ENCODE data around the gene TNFRSF1B. TPM values are rescaled to one million over a fixed set of nuclear protein-coding genes. Genes with fewer than 3 reads are reported as not detected.

The TNFRSF1B gene
- total and polyA plus RNA-seq, 2 of the 8 experiments (the other 6 are each of a cell fraction or from before 2014, with no cell fraction given), result 1.7 to 2.9 TPM

DNA sequence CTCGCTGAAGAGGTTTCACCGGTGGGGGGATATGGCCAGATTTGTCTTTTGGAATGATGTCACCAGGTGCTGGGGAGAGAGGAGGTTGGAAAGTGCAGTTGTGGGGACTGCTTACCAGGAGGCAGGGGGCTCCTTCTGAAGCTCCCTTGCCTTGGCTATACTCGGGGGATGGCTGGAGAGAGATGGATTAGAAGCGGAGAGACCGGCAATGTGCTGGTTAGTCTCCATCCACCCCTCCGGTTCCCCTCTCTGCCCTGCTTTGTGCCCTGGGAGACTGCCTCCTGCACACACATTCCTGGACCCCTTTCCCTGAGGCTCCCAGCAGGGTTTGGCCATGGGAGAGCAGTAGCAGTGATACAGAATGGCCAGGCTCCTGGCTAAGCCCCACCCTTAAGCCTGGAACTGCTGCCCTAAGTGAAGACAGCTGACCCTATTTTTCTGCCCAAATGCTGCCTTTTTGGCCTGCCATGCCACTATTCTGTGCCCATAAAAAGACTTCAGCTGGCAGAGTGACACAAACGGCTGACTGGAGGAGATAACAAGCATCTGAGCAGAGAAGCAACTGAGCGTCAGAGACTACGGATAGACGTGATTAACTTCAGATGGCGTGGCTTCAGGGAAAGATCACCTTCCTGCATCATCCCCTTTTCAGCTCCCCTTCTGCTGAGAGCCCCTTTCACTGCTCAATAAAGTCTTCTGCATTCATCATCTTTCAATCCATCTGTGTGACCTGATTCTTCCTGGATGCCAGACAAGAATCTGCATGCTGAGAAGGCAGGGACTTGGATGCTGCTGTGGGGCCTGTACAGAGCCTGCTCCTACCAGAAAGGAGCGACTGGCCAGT lies 48.5 kb downstream of the TNFRSF1B start:
- Histone ChIP-seq H2BK120ac (replicated peaks; ENCODE audit: low read depth, low read length) (no peak overlapping the region), H2AK5ac (ENCODE audit: low read depth, low read length) (no peak overlapping the region), H2BK12ac (ENCODE audit: low read depth, low read length) (no peak overlapping the region), H2BK15ac (ENCODE audit: low read length) (no peak overlapping the region), H3K23me2 (ENCODE audit: low read depth, low read length) (no peaks in the 10 kb centered on the region), H3K4me1 (replicated peaks in 1 of 4; ENCODE audit: control insufficient read depth in 3 of 4, insufficient read depth in 4 of 4, low read length in 3 of 4) (no peaks in the 10 kb centered on the region), H3K23ac (ENCODE audit: insufficient read length) (no peak overlapping the region), H3K56ac (replicated peaks; ENCODE audit: insufficient read length, low read depth, low read length) (no peak overlapping the region), H2AFZ (ENCODE audit: low read length) (no peak overlapping the region), H3K9me3 (ENCODE audit: insufficient read depth in 2 of 2, low read depth in 1 of 2, low read length in 1 of 2) (peaks cover 0 to 6% of the 10 kb centered on the region in 2 experiments; a peak in 1 of 4 replicates), H4K20me1 (replicated peaks in 1 of 2; ENCODE audit: control insufficient read depth in 1 of 2, insufficient read depth in 2 of 2, low read length in 2 of 2) (no peaks in the 10 kb centered on the region), H3K27me3 (replicated peaks in 1 of 4; ENCODE audit: control insufficient read depth in 3 of 4, extremely low read depth in 1 of 4, insufficient read depth in 3 of 4, low read length in 3 of 4) (no peaks in the 10 kb centered on the region; a peak in 1 of 7 replicates), H3K79me1 (ENCODE audit: low read depth, low read length) (no peaks in the 10 kb centered on the region), H3K9ac (replicated peaks in 1 of 4; ENCODE audit: extremely low read depth in 1 of 4, low read depth in 3 of 4, low read length in 3 of 4) (no peak overlapping the region), H4K5ac (ENCODE audit: insufficient read length, low read depth, low read length) (no peak overlapping the region), H3K4me3 (ENCODE audit: extremely low read depth in 1 of 4, insufficient read depth in 2 of 4, low read depth in 3 of 4, low read length in 4 of 4) (no peak overlapping the region), H2BK5ac (ENCODE audit: low read depth, low read length) (no peak overlapping the region), H3K79me2 (ENCODE audit: control insufficient read depth in 1 of 2, insufficient read depth in 2 of 2, low read length in 2 of 2) (no peaks in the 10 kb centered on the region), H3K4me2 (ENCODE audit: insufficient read depth in 1 of 2, low read depth in 2 of 2, low read length in 2 of 2) (no peak overlapping the region), H3K18ac (ENCODE audit: extremely low read depth, low read length) (no peak overlapping the region), H4K8ac (ENCODE audit: extremely low read depth, insufficient read depth, low read length) (0 out of 2 replicates have a peak overlapping the region, but pooled peaks have one; percentile 4), H4K91ac (replicated peaks; ENCODE audit: insufficient read length, low read length) (no peak overlapping the region), H3K14ac (ENCODE audit: insufficient read length) (no peak overlapping the region), H2BK20ac (ENCODE audit: low read length) (no peak overlapping the region), H3K27ac (ENCODE audit: low read depth, low read length) (no peak overlapping the region), H3K36me3 (ENCODE audit: control insufficient read depth in 2 of 4, insufficient read depth in 4 of 4, low read length in 3 of 4) (no peaks in the 10 kb centered on the region), H3K4ac (replicated peaks; ENCODE audit: insufficient read length, low read depth, low read length) (no peak overlapping the region)
- 93% methylated on average over 12 of the region's 12 CpGs; no CpG with 5 or more reads in 1 of the 2 experiments for WGBS, 2 experiments (ENCODE audit: extremely low coverage in 1 of 2, insufficient coverage in 1 of 2, insufficient read length in 1 of 2, insufficient replicate concordance in 2 of 2, low coverage in 1 of 2, low lambda C conversion rate in 2 of 2, missing lambda C conversion rate in 1 of 2)
- ChIA-PET POLR2A (ENCODE audit: partially characterized antibody) (interaction anchor here (0.7 kb wide), 1 partner anchor 65 kb away, joined by 3 read pairs; no protein-coding TSS in a partner anchor), CTCF (ENCODE audit: partially characterized antibody) (interaction anchor here (0.6 to 4.5 kb wide), 7 partner anchors 12 to 1644 kb away, joined by 3 to 34 read pairs (median 4); no protein-coding TSS in a partner anchor)
- no peak for FAIRE-seq
- no peak for DNase-seq (ENCODE audit: low read depth in 1 of 2, low spot score in 2 of 2)
- TF ChIP-seq SP2 (IDR thresholded peaks at IDR 0.05; ENCODE audit: low read length) (no peak), RAD21 (IDR thresholded peaks at IDR 0.05 in 1 of 2, conservative IDR thresholded peaks at IDR 0.05 in 1 of 2; ENCODE audit: low read depth in 2 of 2, low read length in 2 of 2) (no peak), POLR2AphosphoS5 (IDR thresholded peaks at IDR 0.05; ENCODE audit: low read depth, low read length) (no peak), CTBP2 (IDR thresholded peaks at IDR 0.05; ENCODE audit: borderline replicate concordance, insufficient read depth, insufficient read length, low read length) (no peak), KDM1A (IDR thresholded peaks at IDR 0.05; ENCODE audit: borderline replicate concordance, low read length) (no peak), RXRA (IDR thresholded peaks at IDR 0.05; ENCODE audit: insufficient read depth, low read depth, low read length) (no peak), BRCA1 (IDR thresholded peaks at IDR 0.05; ENCODE audit: low read depth, low read length) (no peak), HDAC2 (IDR thresholded peaks at IDR 0.05; ENCODE audit: borderline replicate concordance in 1 of 2, low read depth in 2 of 2, low read length in 2 of 2) (no peak), KDM5A (IDR thresholded peaks at IDR 0.05; ENCODE audit: low read length) (no peak), RFX5 (IDR thresholded peaks at IDR 0.05; ENCODE audit: borderline replicate concordance, low read depth, low read length) (no peak), FOSL1 (IDR thresholded peaks at IDR 0.05; ENCODE audit: insufficient read depth, low read depth, low read length) (no peak), SP1 (IDR thresholded peaks at IDR 0.05; ENCODE audit: low read depth, low read length) (no peak)

Data from H1 (cell line).